HG02981 (cell line): ENCODE data around the gene FBXO31.

Experiments used
- ATAC-seq: cut with Tn5 transposase; IDR thresholded peaks from one replicate; pipeline ENCODE4 v1.9.1; 2021; ENCODE audit warnings: mild to moderate bottlenecking, moderate library complexity; ENCODE audit not compliant: unreplicated experiment

FBXO31 gene

GRCh38 chr16:87293990-87294389 is 89.6 kb downstream of the FBXO31 start:
- ATAC-seq: no peak

DNA sequence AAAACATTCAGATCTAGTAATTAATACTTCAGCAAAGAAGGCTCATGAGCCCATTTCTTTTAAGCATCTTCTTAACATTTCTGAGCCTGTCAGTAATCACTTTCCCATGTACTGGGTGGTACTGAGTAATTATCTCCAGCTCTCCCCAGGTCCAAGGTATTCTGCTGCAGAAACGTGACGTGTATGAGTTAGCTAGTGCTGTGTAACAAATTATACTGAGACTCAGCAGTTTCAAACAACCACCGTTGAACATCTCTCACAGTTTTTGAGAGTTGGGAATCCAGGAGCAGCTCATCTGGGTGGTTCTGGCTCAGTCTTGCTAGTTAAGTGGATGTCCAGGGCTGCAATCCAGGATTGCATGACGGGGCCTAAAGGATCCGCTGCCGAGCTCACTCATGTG is 91.6 kb downstream of the FBXO31 start:
- ATAC-seq: no peak

DNA sequence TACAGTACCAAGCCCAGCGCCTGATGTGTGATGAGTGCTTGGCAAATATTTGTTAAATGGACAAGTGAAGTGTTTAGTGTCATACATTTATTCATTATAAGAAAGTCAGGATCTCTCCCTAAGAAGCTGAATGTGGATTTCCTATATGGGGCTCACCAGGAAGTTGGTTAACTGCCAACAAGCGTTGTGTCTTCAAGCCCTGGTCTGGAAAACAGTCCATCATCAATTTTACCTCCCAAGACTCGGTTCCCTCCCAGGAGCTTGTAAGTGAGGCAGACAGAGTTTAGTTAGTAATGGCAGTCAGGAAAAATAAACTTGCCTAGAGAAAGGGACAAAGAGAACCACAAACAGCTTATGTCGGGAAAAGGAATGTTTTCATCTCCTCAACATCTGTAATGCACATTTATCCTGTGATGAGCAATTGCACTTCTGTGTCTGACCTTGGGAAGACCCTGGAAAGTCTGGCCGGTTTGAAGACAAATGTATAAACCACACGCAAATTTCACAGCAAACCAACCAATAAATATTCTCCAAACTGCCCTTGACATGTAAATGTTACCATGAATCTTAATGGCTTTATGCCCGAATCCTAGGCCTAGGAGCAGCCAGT is 94.7 kb downstream of the FBXO31 start:
- no peak for ATAC-seq

GRCh38 chr16:87286839-87287626 is 96.5 kb downstream of the FBXO31 start:
- ATAC-seq: no peak

GRCh38 chr16:87284183-87284582 is 99.4 kb downstream of the FBXO31 start:
- no peak for ATAC-seq

GRCh38 chr16:87279094-87279658 is 104.4 kb downstream of the FBXO31 start:
- no peak for ATAC-seq

DNA sequence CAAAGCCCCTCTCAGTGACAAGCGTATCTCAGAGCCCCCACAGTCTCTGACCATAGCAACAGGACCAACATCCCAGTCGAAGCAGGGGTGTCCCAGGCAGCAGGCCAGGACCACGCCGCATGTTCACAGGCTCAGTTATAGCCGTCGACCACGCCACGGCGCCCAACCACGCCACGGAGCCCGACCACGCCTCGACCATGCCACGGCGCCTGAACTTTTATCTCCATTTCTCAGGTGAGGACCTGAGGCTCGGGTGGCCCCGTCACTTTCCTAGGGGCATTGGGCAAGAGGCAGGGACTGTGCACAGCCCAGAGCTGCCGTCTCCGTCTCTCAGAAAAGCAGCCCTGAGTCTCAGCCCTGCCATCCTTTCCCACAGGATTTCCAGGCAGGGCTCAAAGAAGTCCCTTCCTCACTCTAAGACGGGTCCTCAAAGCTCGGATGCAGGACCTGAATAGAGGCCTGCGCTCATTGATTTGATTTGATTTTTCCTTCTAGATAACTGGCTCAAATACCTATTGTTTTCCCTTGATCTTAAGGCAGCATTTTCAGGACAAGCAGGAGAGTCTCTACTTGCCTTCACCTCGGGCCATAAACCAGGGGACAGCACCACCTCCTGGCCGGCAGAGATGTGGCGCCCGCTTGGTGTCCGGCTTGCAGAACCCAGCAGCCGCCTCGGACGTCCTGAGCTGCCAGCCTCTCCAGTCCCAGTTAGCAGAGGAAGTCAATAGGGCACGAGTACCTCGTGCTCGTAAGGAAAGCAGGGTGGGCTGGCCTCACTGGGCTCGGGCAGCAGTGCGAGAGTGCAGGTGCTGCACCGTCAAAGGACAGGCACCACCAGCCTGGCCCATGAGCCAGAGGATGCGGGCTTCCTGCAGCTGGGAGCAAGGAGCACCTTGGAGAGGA is 105.1 kb downstream of the FBXO31 start:
- ATAC-seq: peak; percentile 63
